B cell (primary cell): ENCODE results near the gene HOXA3.
A peak's percentile ranks its signal among the peaks of the same experiment; 100 is the strongest.

Source experiments
- EZH2 ChIP-seq: IDR thresholded peaks from 2 replicates; pipeline ENCODE4 v1.6.1; 2012; ENCODE audit warnings: borderline replicate concordance, low read depth, mild to moderate bottlenecking, moderate library complexity, low read length; ENCODE audit not compliant: insufficient read depth, poor library complexity, severe bottlenecking
- TF ChIP-seq, protein P1 (sequence below): fragments of 200-600 bp; IDR thresholded peaks from one replicate; pipeline ENCODE4 v1.8.0; 2022; ENCODE audit warnings: antibody characterized with exemption, mild to moderate bottlenecking

GRCh38 chr7:27173511-27173955 is 21.1 kb upstream of the HOXA3 start:
- TF ChIP-seq, protein P1, sequence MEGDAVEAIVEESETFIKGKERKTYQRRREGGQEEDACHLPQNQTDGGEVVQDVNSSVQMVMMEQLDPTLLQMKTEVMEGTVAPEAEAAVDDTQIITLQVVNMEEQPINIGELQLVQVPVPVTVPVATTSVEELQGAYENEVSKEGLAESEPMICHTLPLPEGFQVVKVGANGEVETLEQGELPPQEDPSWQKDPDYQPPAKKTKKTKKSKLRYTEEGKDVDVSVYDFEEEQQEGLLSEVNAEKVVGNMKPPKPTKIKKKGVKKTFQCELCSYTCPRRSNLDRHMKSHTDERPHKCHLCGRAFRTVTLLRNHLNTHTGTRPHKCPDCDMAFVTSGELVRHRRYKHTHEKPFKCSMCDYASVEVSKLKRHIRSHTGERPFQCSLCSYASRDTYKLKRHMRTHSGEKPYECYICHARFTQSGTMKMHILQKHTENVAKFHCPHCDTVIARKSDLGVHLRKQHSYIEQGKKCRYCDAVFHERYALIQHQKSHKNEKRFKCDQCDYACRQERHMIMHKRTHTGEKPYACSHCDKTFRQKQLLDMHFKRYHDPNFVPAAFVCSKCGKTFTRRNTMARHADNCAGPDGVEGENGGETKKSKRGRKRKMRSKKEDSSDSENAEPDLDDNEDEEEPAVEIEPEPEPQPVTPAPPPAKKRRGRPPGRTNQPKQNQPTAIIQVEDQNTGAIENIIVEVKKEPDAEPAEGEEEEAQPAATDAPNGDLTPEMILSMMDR, result no peak
- peak; percentile 40 for TF ChIP-seq EZH2
